GM12878 (cell line): ENCODE data around the gene CXCL1. TPM values are rescaled to one million over a fixed set of nuclear protein-coding genes. Genes with fewer than 3 reads are reported as not detected.

Experiments used
- ATAC-seq: fragments of 200-7000 bp; cut with Tn5 transposase; 3 replicates; pipeline ENCODE4 v1.9.1; 2020; ENCODE audit warnings: mild to moderate bottlenecking, moderate library complexity
- BruUV-seq: library from RNA; stranded (reverse); fragments of 400-500 nt; replicated peaks from 2 replicates; lab custom pipeline; 2021; lab: Mats Ljungman, UMichigan
- CTCF ChIA-PET: fragments of 300-600 bp; sonication (Branson Sonifier 250); formaldehyde crosslinking; extraction: SDS; loops from one replicate; lab custom pipeline; 2021; ENCODE audit warnings: inconsistent platforms; lab: Yijun Ruan, JAX
- POLR2A ChIA-PET: fragments of 350-600 bp; formaldehyde crosslinking; extraction: SDS; loops from one replicate; lab custom pipeline; 2021; ENCODE audit warnings: inconsistent platforms; lab: Charles Lee
- RAD21 ChIA-PET: fragments of 300-600 bp; sonication (Branson Sonifier 250); formaldehyde crosslinking; loops from one replicate; lab custom pipeline; 2023; ENCODE audit warnings: antibody characterized with exemption; ENCODE audit not compliant: unreplicated experiment; lab: Charles Lee
- SMC1A ChIA-PET: fragments of 300-600 bp; sonication (Branson Sonifier 250); formaldehyde crosslinking; loops from one replicate; lab custom pipeline; 2023; ENCODE audit not compliant: unreplicated experiment, uncharacterized antibody; lab: Charles Lee
- DNase-seq: peaks from one replicate; pipeline ENCODE4 v3.0.0-alpha.2; 2011; ENCODE audit warnings: low read depth, low spot score
- FAIRE-seq: peaks from 3 replicates; lab custom pipeline; 2011; peaks lifted over from hg19 to GRCh38; lab: Jason Lieb, UNC
- H2AFZ ChIP-seq: 2 replicates; pipeline ENCODE4 v1.6.0; 2011; ENCODE audit warnings: low read depth, low read length, control low read depth; ENCODE audit not compliant: control insufficient read depth
- H3K27ac ChIP-seq: 2 replicates; pipeline ENCODE4 v1.5.1; 2011; ENCODE audit warnings: control low read depth; ENCODE audit not compliant: control insufficient read depth, insufficient read depth
- H3K27me3 ChIP-seq, 2 experiments: replicated peaks in 1 of 2; 2 replicates each; pipeline versions ENCODE4 v1.6.0 to v1.6.1; 2011; ENCODE audit warnings: low read length in 1 of 2; ENCODE audit not compliant: control insufficient read depth in 2 of 2, insufficient read depth in 2 of 2
- H3K36me3 ChIP-seq, 2 experiments: 2 replicates each; pipeline ENCODE4 v1.5.1; 2011; ENCODE audit warnings: low read length in 1 of 2; ENCODE audit not compliant: control insufficient read depth in 2 of 2, insufficient read depth in 2 of 2
- H3K4me1 ChIP-seq: 2 replicates; pipeline ENCODE4 v1.6.1; 2011; ENCODE audit warnings: mild to moderate bottlenecking, low read length, moderate library complexity, mixed read lengths; ENCODE audit not compliant: control insufficient read depth, insufficient read depth
- H3K4me2 ChIP-seq: 2 replicates; pipeline ENCODE4 v1.6.0; 2011; ENCODE audit warnings: control low read depth; ENCODE audit not compliant: control insufficient read depth, insufficient read depth
- H3K4me3 ChIP-seq: fragments of 200-600 bp; sonication (generic); 2 replicates; pipeline ENCODE4 v1.5.1; 2016
- H3K79me2 ChIP-seq: 2 replicates; pipeline ENCODE4 v1.6.0; 2011; ENCODE audit warnings: low read length; ENCODE audit not compliant: control insufficient read depth, insufficient read depth
- H3K9ac ChIP-seq: 2 replicates; pipeline ENCODE4 v1.8.0; 2011; ENCODE audit warnings: low read length, control low read depth, mixed read lengths; ENCODE audit not compliant: control insufficient read depth, insufficient read depth
- H3K9me3 ChIP-seq: replicated peaks from 3 replicates; pipeline ENCODE4 v1.5.1; 2011; ENCODE audit warnings: mild to moderate bottlenecking, low read length; ENCODE audit not compliant: control insufficient read depth, insufficient read depth
- H4K20me1 ChIP-seq: 2 replicates; pipeline ENCODE4 v1.6.0; 2011; ENCODE audit not compliant: control insufficient read depth, insufficient read depth
- DPF2 ChIP-seq: fragments of 450-650 bp; IDR thresholded peaks from 2 replicates; pipeline ENCODE4 v1.6.1; 2017; ENCODE audit warnings: mild to moderate bottlenecking
- EZH2 ChIP-seq: IDR thresholded peaks from 2 replicates; pipeline ENCODE4 v1.6.1; 2012; ENCODE audit warnings: low read depth, mild to moderate bottlenecking, control low read depth, inconsistent platforms, low read length, borderline replicate concordance; ENCODE audit not compliant: control insufficient read depth
- FOXK2 ChIP-seq: fragments of 450-650 bp; IDR thresholded peaks from 2 replicates; pipeline ENCODE4 v1.6.1; 2017; ENCODE audit warnings: mild to moderate bottlenecking, moderate library complexity
- HDAC6 ChIP-seq: fragments of 200-600 bp; sonication (generic); IDR thresholded peaks from one replicate; pipeline ENCODE4 v1.8.0; 2017; ENCODE audit warnings: antibody characterized with exemption; ENCODE audit not compliant: unreplicated experiment
- IKZF2 ChIP-seq, 2 experiments: fragments of 450-650 bp; IDR thresholded peaks; 2 replicates each; pipeline ENCODE4 v1.6.1; 2017; ENCODE audit warnings: mild to moderate bottlenecking in 2 of 2, moderate library complexity in 2 of 2
- KDM1A ChIP-seq: fragments of 200-600 bp; sonication (generic); IDR thresholded peaks from 2 replicates; pipeline ENCODE4 v1.6.1; 2016; ENCODE audit warnings: borderline replicate concordance
- SIX5 ChIP-seq: IDR thresholded peaks from 2 replicates; pipeline ENCODE4 v1.6.1; 2011; ENCODE audit warnings: mild to moderate bottlenecking, low read depth, low read length, moderate library complexity; ENCODE audit not compliant: severe bottlenecking
- TCF7 ChIP-seq: IDR thresholded peaks from 2 replicates; pipeline ENCODE4 v1.6.1; 2014; ENCODE audit warnings: antibody characterized with exemption, borderline replicate concordance
- ZNF207 ChIP-seq: fragments of 450-650 bp; IDR thresholded peaks from 2 replicates; pipeline ENCODE4 v1.6.1; 2014; ENCODE audit warnings: antibody characterized with exemption, mild to moderate bottlenecking, borderline replicate concordance
- ZNF592 ChIP-seq: fragments of 450-650 bp; IDR thresholded peaks from 2 replicates; pipeline ENCODE4 v1.6.1; 2017; ENCODE audit warnings: mild to moderate bottlenecking, moderate library complexity
- ZNF622 ChIP-seq: fragments of 450-650 bp; IDR thresholded peaks from 2 replicates; pipeline ENCODE4 v1.6.1; 2017; ENCODE audit warnings: mild to moderate bottlenecking, inconsistent platforms
- WGBS: methylation state at CpG from one replicate; pipeline ENCODE4 v1.1.6; 2016; ENCODE audit warnings: low lambda C conversion rate; ENCODE audit not compliant: insufficient replicate concordance, insufficient coverage; ENCODE audit errors: missing lambda C conversion rate; 5-methylcytosine and 5-hydroxymethylcytosine counted together
- in situ Hi-C: fragments of 300-500 bp; cut with MboI; formaldehyde crosslinking; loops from 9 replicates; pipeline ENCODE4 v1.14.3; 2018; ENCODE audit warnings: mixed read lengths
- intact Hi-C: fragments of 100-400 bp; cut with micrococcal nuclease; formaldehyde crosslinking; loops from one replicate; pipeline ENCODE4 v1.14.2; 2022; ENCODE audit not compliant: unreplicated experiment
- polyA plus RNA-seq, 11 experiments: library from polyadenylated mRNA; depleted of rRNA in 4 of 11; unstranded in 6 of 11; stranded (reverse) in 5 of 11; fragments of >200 nt; fragmentation: Nextera tagmentation in 4 of 11; fragmentation: Illumina TruSeq in 1 of 11; extraction: Ambion mirVana in 4 of 11; extraction: Trizol in 1 of 11; gene quantifications; 1 replicate in 1 of 11; 2 replicates in 10 of 11; pipeline versions ENCODE4 v1.2.1 to v1.2.3, GENCODE V29; 2011 to 2016; ENCODE audit warnings: inconsistent platforms in 2 of 11, missing spikeins in 2 of 11, low read depth in 1 of 11
- total RNA-seq, 4 experiments: library from RNA; depleted of rRNA in 3 of 4; stranded (reverse); fragments of >200 nt in 3 of 4; fragmentation: Illumina TruSeq in 1 of 4; extraction: Trizol in 1 of 4; gene quantifications; 2 replicates each; pipeline versions ENCODE4 v1.2.1 to v1.2.3, GENCODE V29; 2013 to 2021
- TF ChIP-seq, protein P1 (sequence below): fragments of 450-650 bp; IDR thresholded peaks from 2 replicates; pipeline ENCODE4 v1.6.1; 2017; ENCODE audit warnings: mild to moderate bottlenecking, moderate library complexity

The CXCL1 gene
- total and polyA plus RNA-seq, 10 of the 15 experiments (the other 5 are each of a cell fraction or from before 2014, with no cell fraction given) = not detected

DNA sequence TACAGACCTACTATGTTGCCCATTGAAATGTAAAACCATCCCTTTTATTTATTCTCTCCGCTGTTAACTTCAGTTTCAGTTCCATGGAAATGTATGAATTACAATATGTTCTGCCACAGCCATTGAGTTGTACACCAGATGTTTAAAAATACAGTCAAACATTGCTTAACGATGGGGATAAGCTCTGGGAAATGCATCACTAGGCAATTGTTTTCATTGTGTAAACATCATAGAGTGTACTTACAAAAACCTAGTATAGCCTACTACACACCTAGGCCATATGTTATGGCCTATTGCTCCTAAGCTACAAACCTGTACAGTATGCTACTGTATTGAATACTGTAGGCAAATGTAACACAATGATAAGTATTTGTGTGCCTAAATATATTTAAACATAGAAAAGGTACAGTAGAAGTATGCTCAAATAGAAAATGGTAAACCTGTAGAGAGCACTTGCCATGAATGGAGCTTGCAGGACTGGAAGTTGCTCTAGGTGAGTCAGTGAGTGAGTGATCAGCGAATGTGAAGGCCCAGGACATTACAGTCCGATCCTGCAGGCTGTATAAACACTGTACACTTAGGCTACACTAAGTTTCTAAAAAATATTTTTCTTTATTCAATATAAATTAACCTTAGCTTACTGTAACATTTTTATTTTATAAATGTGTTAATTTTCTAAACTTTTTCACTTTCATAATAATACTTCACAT, 18.8 kb upstream of the CXCL1 start:
- ATAC-seq (no peak), DNase-seq (no peak), FAIRE-seq (no peak)
- intact Hi-C loops (no loop called here), in situ Hi-C loops (no loop called here)
- Histone ChIP-seq H3K27me3 (no peaks in the 10 kb centered on the region; a peak in 1 of 4 replicates), H3K9ac (no peak overlapping the region), H3K4me2 (no peak overlapping the region), H3K27ac (no peak overlapping the region), H3K79me2 (no peaks in the 10 kb centered on the region), H2AFZ (no peak overlapping the region), H3K4me3 (no peak overlapping the region), H4K20me1 (no peaks in the 10 kb centered on the region), H3K4me1 (no peaks in the 10 kb centered on the region), H3K36me3 (no peaks in the 10 kb centered on the region), H3K9me3 (no peaks in the 10 kb centered on the region)
- SMC1A ChIA-PET = interaction anchor here (0.8 to 1.1 kb wide), 3 partner anchors 10 to 115 kb away, joined by 3 to 5 read pairs (median 4); no protein-coding TSS in a partner anchor
- BruUV-seq = no TSS peak
- TF ChIP-seq TCF7 (no peak), EZH2 (no peak), KDM1A (no peak), DPF2 (no peak), ZNF207 (no peak), FOXK2 (no peak), IKZF2 (IDR thresholded peaks at IDR 0.05) (no peak), SIX5 (no peak), ZNF622 (no peak), ZNF592 (no peak), HDAC6 (no peak)
- TF ChIP-seq, protein P1, sequence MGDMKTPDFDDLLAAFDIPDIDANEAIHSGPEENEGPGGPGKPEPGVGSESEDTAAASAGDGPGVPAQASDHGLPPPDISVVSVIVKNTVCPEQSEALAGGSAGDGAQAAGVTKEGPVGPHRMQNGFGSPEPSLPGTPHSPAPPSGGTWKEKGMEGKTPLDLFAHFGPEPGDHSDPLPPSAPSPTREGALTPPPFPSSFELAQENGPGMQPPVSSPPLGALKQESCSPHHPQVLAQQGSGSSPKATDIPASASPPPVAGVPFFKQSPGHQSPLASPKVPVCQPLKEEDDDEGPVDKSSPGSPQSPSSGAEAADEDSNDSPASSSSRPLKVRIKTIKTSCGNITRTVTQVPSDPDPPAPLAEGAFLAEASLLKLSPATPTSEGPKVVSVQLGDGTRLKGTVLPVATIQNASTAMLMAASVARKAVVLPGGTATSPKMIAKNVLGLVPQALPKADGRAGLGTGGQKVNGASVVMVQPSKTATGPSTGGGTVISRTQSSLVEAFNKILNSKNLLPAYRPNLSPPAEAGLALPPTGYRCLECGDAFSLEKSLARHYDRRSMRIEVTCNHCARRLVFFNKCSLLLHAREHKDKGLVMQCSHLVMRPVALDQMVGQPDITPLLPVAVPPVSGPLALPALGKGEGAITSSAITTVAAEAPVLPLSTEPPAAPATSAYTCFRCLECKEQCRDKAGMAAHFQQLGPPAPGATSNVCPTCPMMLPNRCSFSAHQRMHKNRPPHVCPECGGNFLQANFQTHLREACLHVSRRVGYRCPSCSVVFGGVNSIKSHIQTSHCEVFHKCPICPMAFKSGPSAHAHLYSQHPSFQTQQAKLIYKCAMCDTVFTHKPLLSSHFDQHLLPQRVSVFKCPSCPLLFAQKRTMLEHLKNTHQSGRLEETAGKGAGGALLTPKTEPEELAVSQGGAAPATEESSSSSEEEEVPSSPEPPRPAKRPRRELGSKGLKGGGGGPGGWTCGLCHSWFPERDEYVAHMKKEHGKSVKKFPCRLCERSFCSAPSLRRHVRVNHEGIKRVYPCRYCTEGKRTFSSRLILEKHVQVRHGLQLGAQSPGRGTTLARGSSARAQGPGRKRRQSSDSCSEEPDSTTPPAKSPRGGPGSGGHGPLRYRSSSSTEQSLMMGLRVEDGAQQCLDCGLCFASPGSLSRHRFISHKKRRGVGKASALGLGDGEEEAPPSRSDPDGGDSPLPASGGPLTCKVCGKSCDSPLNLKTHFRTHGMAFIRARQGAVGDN = no peak
- CTCF ChIA-PET = interaction anchor here (2.1 kb wide), 1 partner anchor 9 kb away, joined by 7 read pairs; no protein-coding TSS in a partner anchor
- POLR2A ChIA-PET = no interaction called here
- 7% methylated on average over 4 of the region's 4 CpGs for WGBS
- RAD21 ChIA-PET = no interaction called here
